A549 (cell line): ENCODE data around the gene SMIM35. TPM values are rescaled to one million over a fixed set of nuclear protein-coding genes. Genes with fewer than 3 reads are reported as not detected.

ENCODE experiments used
- ATAC-seq, 2 experiments: fragments of 200-7000 bp in 1 of 2; fragments of >200 bp in 1 of 2; cut with Nextera tagmentation in 1 of 2; cut with Tn5 transposase in 1 of 2; 3 replicates each; pipeline versions ENCODE4 v1.8.0 to v1.9.1; 2018 to 2020; ENCODE audit warnings: mild to moderate bottlenecking in 1 of 2, moderate library complexity in 1 of 2
- CTCF ChIA-PET: fragments of 300-600 bp; sonication (Branson Sonifier 250); formaldehyde crosslinking; extraction: SDS; loops from one replicate; lab custom pipeline; 2021; ENCODE audit warnings: antibody characterized with exemption, inconsistent platforms; lab: Yijun Ruan, JAX
- POLR2A ChIA-PET: fragments of 350-600 bp; formaldehyde crosslinking; extraction: SDS; loops from one replicate; lab custom pipeline; 2021; ENCODE audit warnings: antibody characterized with exemption, inconsistent platforms; lab: Yijun Ruan, JAX
- DNase-seq, 2 experiments: peaks; one replicate each; pipeline versions ENCODE4 v3.0.0 to v3.0.0-alpha.2; 2011 to 2016; ENCODE audit warnings: low read depth in 1 of 2, low spot score in 1 of 2
- FAIRE-seq: peaks from 2 replicates; lab custom pipeline; 2011; peaks lifted over from hg19 to GRCh38; lab: Jason Lieb, UNC
- H3K27ac ChIP-seq, 2 experiments: fragments of >200 bp; sonication (Bioruptor Twin); formaldehyde crosslinking; 3 replicates each; pipeline ENCODE4 v1.5.1; 2016 to 2017
- H3K4me1 ChIP-seq: fragments of >200 bp; sonication (Bioruptor Twin); formaldehyde crosslinking; 3 replicates; pipeline ENCODE4 v1.6.1; 2016
- H3K4me2 ChIP-seq: fragments of >200 bp; sonication (Bioruptor Twin); formaldehyde crosslinking; 3 replicates; pipeline ENCODE4 v1.6.1; 2016
- H3K4me3 ChIP-seq: fragments of >200 bp; sonication (Bioruptor Twin); formaldehyde crosslinking; 3 replicates; pipeline ENCODE4 v1.5.1; 2016
- H3K9me3 ChIP-seq: fragments of >200 bp; sonication (Bioruptor Twin); formaldehyde crosslinking; 3 replicates; pipeline ENCODE4 v1.6.1; 2016
- BHLHE40 ChIP-seq: IDR thresholded peaks from 2 replicates; pipeline ENCODE4 v1.6.1; 2012; ENCODE audit warnings: low read depth, low read length, inconsistent platforms
- ELK1 ChIP-seq: fragments of 150-350 bp; IDR thresholded peaks from 2 replicates; pipeline ENCODE4 v1.6.1; 2014; ENCODE audit warnings: low read depth, mild to moderate bottlenecking, low read length
- ESRRA ChIP-seq: fragments of 150-350 bp; IDR thresholded peaks from 2 replicates; pipeline ENCODE4 v1.6.1; 2014; ENCODE audit warnings: mild to moderate bottlenecking, low read length, borderline replicate concordance
- FOSL2 ChIP-seq, 2 experiments: fragments of 450-650 bp in 1 of 2; fragments of >200 bp in 1 of 2; sonication (Bioruptor Twin) in 1 of 2; formaldehyde crosslinking; IDR thresholded peaks; 2 replicates each; pipeline versions ENCODE4 v1.5.0 to v1.6.1; 2016 to 2020; ENCODE audit warnings: mild to moderate bottlenecking in 1 of 2, moderate library complexity in 1 of 2
- FOXS1 ChIP-seq: fragments of 250-450 bp; sonication (Bioruptor Pico); IDR thresholded peaks from 2 replicates; pipeline ENCODE4 v1.5.0; 2020; ENCODE audit warnings: mild to moderate bottlenecking, moderate library complexity
- GATA3 ChIP-seq: IDR thresholded peaks from 2 replicates; pipeline ENCODE4 v1.6.1; 2012; ENCODE audit warnings: borderline replicate concordance
- HDAC2 ChIP-seq: fragments of 200-600 bp; sonication (generic); IDR thresholded peaks from 2 replicates; pipeline ENCODE4 v1.6.1; 2016
- HMGXB4 ChIP-seq: fragments of 250-450 bp; sonication (Bioruptor Pico); IDR thresholded peaks from 2 replicates; pipeline ENCODE4 v1.5.0; 2021; ENCODE audit warnings: mild to moderate bottlenecking, moderate library complexity, borderline replicate concordance
- HOXB5 ChIP-seq: fragments of 250-450 bp; sonication (Bioruptor Pico); IDR thresholded peaks from 2 replicates; pipeline ENCODE4 v1.5.0; 2020; ENCODE audit warnings: mild to moderate bottlenecking, moderate library complexity
- JUN ChIP-seq, 2 experiments: fragments of >200 bp; sonication (Bioruptor Twin); formaldehyde crosslinking; IDR thresholded peaks; 2 replicates in 1 of 2; 3 replicates in 1 of 2; pipeline ENCODE4 v1.6.1; 2016 to 2017
- MAFK ChIP-seq: fragments of 450-650 bp; IDR thresholded peaks from 2 replicates; pipeline ENCODE4 v1.6.1; 2014; ENCODE audit not compliant: partially characterized antibody
- NFE2L2 ChIP-seq: fragments of 150-350 bp; conservative IDR thresholded peaks from 2 replicates; pipeline ENCODE4 v1.6.1; 2014; ENCODE audit warnings: low read length
- NPAS2 ChIP-seq: fragments of 250-450 bp; sonication (Bioruptor Pico); IDR thresholded peaks from 2 replicates; pipeline ENCODE4 v1.8.0; 2022; ENCODE audit warnings: mild to moderate bottlenecking, moderate library complexity, borderline replicate concordance
- NR3C1 ChIP-seq: fragments of >200 bp; sonication (Bioruptor Twin); formaldehyde crosslinking; IDR thresholded peaks from 3 replicates; pipeline ENCODE4 v1.6.1; 2017
- PHF8 ChIP-seq: fragments of 200-600 bp; sonication (generic); IDR thresholded peaks from 2 replicates; pipeline ENCODE4 v1.6.1; 2016; ENCODE audit warnings: low read depth, mild to moderate bottlenecking, antibody characterized with exemption, moderate library complexity, borderline replicate concordance
- RAD21 ChIP-seq, 2 experiments: fragments of >200 bp in 1 of 2; sonication (Bioruptor Twin) in 1 of 2; formaldehyde crosslinking in 1 of 2; IDR thresholded peaks in 1 of 2; conservative IDR thresholded peaks in 1 of 2; 2 replicates in 1 of 2; 3 replicates in 1 of 2; pipeline ENCODE4 v1.6.1; 2012 to 2018; ENCODE audit warnings: inconsistent platforms in 1 of 2
- USF2 ChIP-seq: fragments of 450-650 bp; IDR thresholded peaks from 2 replicates; pipeline ENCODE4 v1.6.1; 2014; ENCODE audit warnings: antibody characterized with exemption
- ZC3H11A ChIP-seq: fragments of 450-650 bp; IDR thresholded peaks from 2 replicates; pipeline ENCODE4 v1.6.1; 2014; ENCODE audit warnings: antibody characterized with exemption, mild to moderate bottlenecking
- ZFP36 ChIP-seq: fragments of 450-650 bp; IDR thresholded peaks from 2 replicates; pipeline ENCODE4 v1.6.1; 2014; ENCODE audit warnings: borderline replicate concordance; ENCODE audit not compliant: partially characterized antibody
- WGBS: methylation state at CpG from one replicate; pipeline ENCODE4 v1.1.6; 2017; ENCODE audit errors: missing lambda C conversion rate; 5-methylcytosine and 5-hydroxymethylcytosine counted together
- polyA plus RNA-seq, 4 experiments: library from polyadenylated mRNA; depleted of rRNA in 3 of 4; stranded (reverse); fragments of >200 nt; fragmentation: RNase III in 1 of 4; extraction: RNeasy Plus Mini Kit Qiagen cat#74134 plus additional on column Dnase treatment in 1 of 4; gene quantifications; 2 replicates in 3 of 4; 3 replicates in 1 of 4; pipeline ENCODE4 v1.2.3, GENCODE V29; 2011 to 2017
- TF ChIP-seq, protein P1 (sequence below): IDR thresholded peaks from 2 replicates; pipeline ENCODE4 v1.6.1; 2012
- TF ChIP-seq, protein P2 (sequence below): IDR thresholded peaks from 2 replicates; pipeline ENCODE4 v1.6.1; 2012; ENCODE audit warnings: low read depth, borderline replicate concordance
- TF ChIP-seq, protein P3 (sequence below): fragments of >200 bp; sonication (Bioruptor Twin); formaldehyde crosslinking; IDR thresholded peaks from 2 replicates; pipeline ENCODE4 v1.6.1; 2016
- TF ChIP-seq, protein P4 (sequence below): fragments of >200 bp; sonication (Bioruptor Twin); formaldehyde crosslinking; IDR thresholded peaks from 3 replicates; pipeline ENCODE4 v1.5.1; 2016

SMIM35 gene
- polyA plus RNA-seq, 2 of the 4 experiments (the other 2 are of a cell fraction): not detected

DNA sequence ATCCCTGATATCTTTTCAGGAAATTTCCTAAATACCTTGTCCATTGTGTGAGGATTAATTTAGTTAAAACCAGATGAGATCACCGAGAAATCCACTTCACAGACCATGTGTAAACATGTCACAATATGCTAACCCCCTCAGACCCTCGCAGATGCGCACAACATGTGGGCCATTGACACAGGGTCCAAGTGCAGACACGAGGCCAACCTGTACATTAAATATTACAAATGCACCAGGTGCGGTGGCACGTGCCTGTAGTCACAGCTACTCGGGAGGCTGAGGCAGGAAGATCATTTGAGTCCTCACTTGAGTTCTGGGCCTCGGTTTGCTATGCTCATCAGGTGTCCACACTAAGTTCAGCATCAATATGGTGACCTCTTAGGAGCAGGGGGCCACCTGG, 19.8 kb downstream of the SMIM35 start:
- Histone ChIP-seq H3K4me1 (no peaks in the 10 kb centered on the region), H3K9me3 (no peaks in the 10 kb centered on the region), H3K4me3 (no peak overlapping the region), H3K27ac (no peak overlapping the region), H3K4me2 (no peak overlapping the region)
- TF ChIP-seq GATA3 (no peak), NFE2L2 (no peak), ZC3H11A (no peak), PHF8 (no peak), HDAC2 (no peak), FOSL2 (IDR thresholded peaks at IDR 0.05) (no peak), FOSL2 (CRISPR knock-in tag; IDR thresholded peaks at IDR 0.05) (no peak), NPAS2 (CRISPR knock-in tag) (no peak), HMGXB4 (CRISPR knock-in tag) (no peak)
- TF ChIP-seq, protein P1, sequence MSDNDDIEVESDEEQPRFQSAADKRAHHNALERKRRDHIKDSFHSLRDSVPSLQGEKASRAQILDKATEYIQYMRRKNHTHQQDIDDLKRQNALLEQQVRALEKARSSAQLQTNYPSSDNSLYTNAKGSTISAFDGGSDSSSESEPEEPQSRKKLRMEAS: no peak
- TF ChIP-seq, protein P2, sequence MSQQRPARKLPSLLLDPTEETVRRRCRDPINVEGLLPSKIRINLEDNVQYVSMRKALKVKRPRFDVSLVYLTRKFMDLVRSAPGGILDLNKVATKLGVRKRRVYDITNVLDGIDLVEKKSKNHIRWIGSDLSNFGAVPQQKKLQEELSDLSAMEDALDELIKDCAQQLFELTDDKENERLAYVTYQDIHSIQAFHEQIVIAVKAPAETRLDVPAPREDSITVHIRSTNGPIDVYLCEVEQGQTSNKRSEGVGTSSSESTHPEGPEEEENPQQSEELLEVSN: no peak
- DNase-seq (no peak), FAIRE-seq (no peak), ATAC-seq (no peak)
- CTCF ChIA-PET: interaction anchor here (1.3 kb wide), 1 partner anchor 14 kb away, joined by 3 read pairs; no protein-coding TSS in a partner anchor
- 59% methylated on average over 8 of the region's 8 CpGs for WGBS
- POLR2A ChIA-PET: no interaction called here

GRCh38 chr11:118065384-118065783, 21.4 kb downstream of the SMIM35 start:
- 66% methylated on average over 3 of the region's 3 CpGs for WGBS
- no peaks in the 10 kb centered on the region for H3K4me1 ChIP-seq
- no peaks in the 10 kb centered on the region for H3K9me3 ChIP-seq
- DNase-seq (no peak), FAIRE-seq (no peak), ATAC-seq (no peak)
- no peak overlapping the region for H3K27ac ChIP-seq
- TF ChIP-seq, protein P3, sequence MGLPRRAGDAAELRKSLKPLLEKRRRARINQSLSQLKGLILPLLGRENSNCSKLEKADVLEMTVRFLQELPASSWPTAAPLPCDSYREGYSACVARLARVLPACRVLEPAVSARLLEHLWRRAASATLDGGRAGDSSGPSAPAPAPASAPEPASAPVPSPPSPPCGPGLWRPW: no peak
- no peak for TF ChIP-seq FOXS1 (CRISPR knock-in tag)
- TF ChIP-seq ZFP36: no peak
- TF ChIP-seq HOXB5 (CRISPR knock-in tag): no peak
- TF ChIP-seq PHF8: no peak
- no peak for TF ChIP-seq RAD21 (conservative IDR thresholded peaks at IDR 0.05 in 1 of 2, IDR thresholded peaks at IDR 0.05 in 1 of 2)
- TF ChIP-seq, protein P1: no peak
- TF ChIP-seq BHLHE40: no peak
- TF ChIP-seq USF2: no peak
- no peak for TF ChIP-seq NR3C1
- no peak for TF ChIP-seq MAFK
- no peak for TF ChIP-seq ELK1
- TF ChIP-seq HDAC2: no peak
- TF ChIP-seq, protein P4, sequence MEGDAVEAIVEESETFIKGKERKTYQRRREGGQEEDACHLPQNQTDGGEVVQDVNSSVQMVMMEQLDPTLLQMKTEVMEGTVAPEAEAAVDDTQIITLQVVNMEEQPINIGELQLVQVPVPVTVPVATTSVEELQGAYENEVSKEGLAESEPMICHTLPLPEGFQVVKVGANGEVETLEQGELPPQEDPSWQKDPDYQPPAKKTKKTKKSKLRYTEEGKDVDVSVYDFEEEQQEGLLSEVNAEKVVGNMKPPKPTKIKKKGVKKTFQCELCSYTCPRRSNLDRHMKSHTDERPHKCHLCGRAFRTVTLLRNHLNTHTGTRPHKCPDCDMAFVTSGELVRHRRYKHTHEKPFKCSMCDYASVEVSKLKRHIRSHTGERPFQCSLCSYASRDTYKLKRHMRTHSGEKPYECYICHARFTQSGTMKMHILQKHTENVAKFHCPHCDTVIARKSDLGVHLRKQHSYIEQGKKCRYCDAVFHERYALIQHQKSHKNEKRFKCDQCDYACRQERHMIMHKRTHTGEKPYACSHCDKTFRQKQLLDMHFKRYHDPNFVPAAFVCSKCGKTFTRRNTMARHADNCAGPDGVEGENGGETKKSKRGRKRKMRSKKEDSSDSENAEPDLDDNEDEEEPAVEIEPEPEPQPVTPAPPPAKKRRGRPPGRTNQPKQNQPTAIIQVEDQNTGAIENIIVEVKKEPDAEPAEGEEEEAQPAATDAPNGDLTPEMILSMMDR: no peak
- no peak for TF ChIP-seq ESRRA
- no peak for TF ChIP-seq JUN (IDR thresholded peaks at IDR 0.05)
- ChIA-PET CTCF (no interaction called here), POLR2A (no interaction called here)
- H3K4me3 ChIP-seq: no peak overlapping the region
- H3K4me2 ChIP-seq: no peak overlapping the region
